Neural progenitor cell (in vitro differentiated cells): ENCODE data around the gene AGFG1.

Source experiments
- EZH2phosphoT487 ChIP-seq: fragments of 200-600 bp; sonication (generic); IDR thresholded peaks from 2 replicates; pipeline ENCODE4 v1.6.1; 2017; ENCODE audit warnings: antibody characterized with exemption
- TF ChIP-seq, protein P1 (sequence below): fragments of 200-600 bp; sonication (generic); IDR thresholded peaks from 2 replicates; pipeline ENCODE4 v1.5.1; 2017; ENCODE audit warnings: antibody characterized with exemption, mild to moderate bottlenecking

DNA sequence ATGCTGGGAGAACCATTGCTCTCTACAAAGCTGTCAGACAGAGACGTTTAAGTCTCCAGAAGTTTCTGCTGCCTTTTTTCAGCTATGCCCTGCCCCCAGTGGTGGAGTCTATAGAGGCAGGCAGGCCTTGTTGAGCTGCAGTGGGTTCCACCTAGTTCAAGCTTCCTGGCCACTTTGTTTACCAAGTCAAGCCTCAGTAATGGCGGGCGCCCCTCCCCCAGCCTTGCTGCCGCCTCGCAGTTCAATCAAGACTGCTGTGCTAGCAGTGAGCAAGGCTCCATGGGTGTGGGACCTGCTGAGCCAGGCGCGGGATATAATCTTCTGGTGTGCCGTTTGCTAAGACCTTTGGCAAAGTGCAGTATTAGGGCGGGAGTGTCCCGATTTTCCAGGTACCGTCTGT is 74.0 kb downstream of the AGFG1 start:
- no peak for TF ChIP-seq EZH2phosphoT487
- TF ChIP-seq, protein P1, sequence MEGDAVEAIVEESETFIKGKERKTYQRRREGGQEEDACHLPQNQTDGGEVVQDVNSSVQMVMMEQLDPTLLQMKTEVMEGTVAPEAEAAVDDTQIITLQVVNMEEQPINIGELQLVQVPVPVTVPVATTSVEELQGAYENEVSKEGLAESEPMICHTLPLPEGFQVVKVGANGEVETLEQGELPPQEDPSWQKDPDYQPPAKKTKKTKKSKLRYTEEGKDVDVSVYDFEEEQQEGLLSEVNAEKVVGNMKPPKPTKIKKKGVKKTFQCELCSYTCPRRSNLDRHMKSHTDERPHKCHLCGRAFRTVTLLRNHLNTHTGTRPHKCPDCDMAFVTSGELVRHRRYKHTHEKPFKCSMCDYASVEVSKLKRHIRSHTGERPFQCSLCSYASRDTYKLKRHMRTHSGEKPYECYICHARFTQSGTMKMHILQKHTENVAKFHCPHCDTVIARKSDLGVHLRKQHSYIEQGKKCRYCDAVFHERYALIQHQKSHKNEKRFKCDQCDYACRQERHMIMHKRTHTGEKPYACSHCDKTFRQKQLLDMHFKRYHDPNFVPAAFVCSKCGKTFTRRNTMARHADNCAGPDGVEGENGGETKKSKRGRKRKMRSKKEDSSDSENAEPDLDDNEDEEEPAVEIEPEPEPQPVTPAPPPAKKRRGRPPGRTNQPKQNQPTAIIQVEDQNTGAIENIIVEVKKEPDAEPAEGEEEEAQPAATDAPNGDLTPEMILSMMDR = no peak
